Naive thymus-derived CD4-positive, alpha-beta T cell (primary cell): Measurements from ENCODE around the gene POLRMT. TPM values are rescaled to one million over a fixed set of nuclear protein-coding genes. Genes with fewer than 3 reads are reported as not detected.
"Not testable (repeated sequence)": the region's sequence is repeated elsewhere in the genome, so short reads cannot be mapped to it uniquely, and the experiment has no call there.

Source experiments
- ATAC-seq: fragments of 150-1000 bp; cut with Tn5 transposase; 2 replicates; pipeline ENCODE4 v1.10.0; 2021; ENCODE audit warnings: mild to moderate bottlenecking, moderate library complexity
- CTCF ChIA-PET: fragments of 350-600 bp; sonication (Branson Sonifier 250); formaldehyde crosslinking; loops from one replicate; lab custom pipeline; 2021; ENCODE audit warnings: antibody characterized with exemption; lab: Charles Lee
- POLR2A ChIA-PET: fragments of 350-600 bp; sonication (Branson Sonifier 250); formaldehyde crosslinking; loops from one replicate; lab custom pipeline; 2021; ENCODE audit warnings: antibody characterized with exemption, inconsistent platforms; lab: Charles Lee
- DNase-seq, 9 donors: peaks; one replicate each; pipeline versions ENCODE4 v3.0.0 to v3.0.0-alpha.2; 2020 to 2022; ENCODE audit warnings: mixed read lengths in 1 of 9
- H3K27ac ChIP-seq: one replicate; pipeline ENCODE4 v1.7.0; 2013; ENCODE audit warnings: mild to moderate bottlenecking, low read depth, low read length, moderate library complexity
- H3K27me3 ChIP-seq, 2 donors: one replicate each; pipeline ENCODE4 v1.7.0; 2013; ENCODE audit warnings: low read length in 2 of 2, mild to moderate bottlenecking in 2 of 2, moderate library complexity in 2 of 2; ENCODE audit not compliant: control insufficient read depth in 2 of 2, insufficient read depth in 2 of 2
- H3K36me3 ChIP-seq, 3 experiments: 1 replicate in 2 of 3; 2 replicates in 1 of 3; pipeline ENCODE4 v1.7.0; 2013; ENCODE audit warnings: low read length in 3 of 3, mild to moderate bottlenecking in 3 of 3, moderate library complexity in 1 of 3; ENCODE audit not compliant: insufficient read depth in 3 of 3, control insufficient read depth in 2 of 3
- H3K4me1 ChIP-seq, 2 donors: one replicate each; pipeline ENCODE4 v1.7.0; 2013; ENCODE audit warnings: low read length in 2 of 2, mild to moderate bottlenecking in 2 of 2, moderate library complexity in 1 of 2; ENCODE audit not compliant: control insufficient read depth in 2 of 2, insufficient read depth in 2 of 2
- H3K4me3 ChIP-seq: 2 replicates; pipeline ENCODE4 v1.7.0; 2013; ENCODE audit warnings: mild to moderate bottlenecking, low read length
- H3K9me3 ChIP-seq, 3 experiments: 1 replicate in 2 of 3; 2 replicates in 1 of 3; pipeline ENCODE4 v1.7.0; 2013; ENCODE audit warnings: low read length in 3 of 3; ENCODE audit not compliant: control insufficient read depth in 2 of 3
- H3K27ac Mint-ChIP-seq, 9 donors: one replicate each; pipeline ENCODE4 v1.8.0; 2020 to 2022; ENCODE audit warnings: mixed read lengths in 9 of 9, mild to moderate bottlenecking in 8 of 9, moderate library complexity in 5 of 9, inconsistent platforms in 2 of 9
- H3K27me3 Mint-ChIP-seq, 5 donors: one replicate each; pipeline ENCODE4 v1.8.0; 2021 to 2022; ENCODE audit warnings: mixed read lengths in 5 of 5, mild to moderate bottlenecking in 1 of 5
- H3K36me3 Mint-ChIP-seq, 5 donors: one replicate each; pipeline ENCODE4 v1.8.0; 2020 to 2022; ENCODE audit warnings: mixed read lengths in 5 of 5, mild to moderate bottlenecking in 3 of 5, inconsistent platforms in 1 of 5
- H3K4me1 Mint-ChIP-seq, 7 donors: one replicate each; pipeline ENCODE4 v1.8.0; 2020 to 2022; ENCODE audit warnings: mixed read lengths in 7 of 7, mild to moderate bottlenecking in 3 of 7, inconsistent platforms in 1 of 7
- H3K4me3 Mint-ChIP-seq, 10 donors: one replicate each; pipeline ENCODE4 v1.8.0; 2020 to 2022; ENCODE audit warnings: mild to moderate bottlenecking in 10 of 10, mixed read lengths in 10 of 10, moderate library complexity in 6 of 10, inconsistent platforms in 2 of 10
- H3K9me3 Mint-ChIP-seq, 11 donors: one replicate each; pipeline ENCODE4 v1.8.0; 2020 to 2022; ENCODE audit warnings: mixed read lengths in 11 of 11, mild to moderate bottlenecking in 4 of 11, inconsistent platforms in 1 of 11, moderate library complexity in 1 of 11
- intact Hi-C, 2 donors: fragments of 100-400 bp; cut with micrococcal nuclease; formaldehyde crosslinking; loops; one replicate each; pipeline ENCODE4 v1.15.1; 2023
- polyA plus RNA-seq, 2 donors: library from polyadenylated mRNA; unstranded; fragments of 300-500 nt; fragmentation: Illumina TruSeq; gene quantifications; one replicate each; pipeline ENCODE4 v1.2.3, GENCODE V29; 2021
- total RNA-seq, 6 experiments: library from RNA in 5 of 6; stranded (reverse) in 5 of 6; gene quantifications; 1 replicate in 5 of 6; 2 replicates in 1 of 6; pipeline ENCODE4 v1.2.3 and lab custom pipeline; 2021 to 2026

The POLRMT gene
- total and polyA plus RNA-seq, 7 experiments from 2014 or later: 37.4 to 105 (median 67.9) TPM

DNA sequence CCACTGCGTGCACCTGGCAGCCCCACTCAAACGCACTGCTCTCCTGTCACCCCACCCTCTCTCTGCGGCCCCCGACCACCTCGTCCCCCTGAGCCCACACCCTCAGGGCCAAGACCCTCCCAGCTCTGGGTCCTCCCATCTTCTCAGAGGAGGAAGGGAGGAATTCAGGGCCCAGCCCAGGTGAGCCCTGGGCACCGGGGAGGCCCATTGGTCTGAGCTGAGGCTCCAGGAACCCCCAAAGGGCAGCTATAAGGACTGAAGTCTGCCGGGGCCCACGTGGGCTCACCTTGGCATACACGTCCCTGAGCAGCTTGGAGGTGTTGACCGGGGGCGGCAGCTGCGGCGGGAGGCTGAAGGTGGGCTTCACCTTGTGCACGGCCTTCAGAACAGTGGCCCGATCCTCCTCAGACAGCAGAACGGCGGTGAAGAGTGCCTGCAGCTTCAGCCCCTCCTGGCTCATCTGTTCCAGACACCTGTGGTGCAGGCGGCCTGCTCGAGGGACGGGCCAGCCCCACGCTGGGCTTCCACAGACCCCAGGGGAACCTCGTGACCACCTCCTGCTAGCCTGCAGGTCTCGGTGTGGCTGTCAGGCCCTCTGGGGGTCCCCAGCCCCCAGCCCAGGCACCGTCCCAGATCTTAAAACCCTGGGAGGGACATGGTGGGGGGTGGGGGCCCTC is 8.8 kb downstream of the POLRMT start:
- DNase-seq: no peak
- Histone ChIP-seq H3K9me3 (no peaks in the 10 kb centered on the region), H3K27me3 (no peaks in the 10 kb centered on the region), H3K36me3 (peaks cover 0 to 78% (median 6%) of the 10 kb centered on the region in 3 experiments), H3K4me3 (no peak overlapping the region), H3K27ac (no peak overlapping the region), H3K4me1 (no peaks in the 10 kb centered on the region)
- Mint-ChIP-seq H3K4me3 (no peak overlapping the region), H3K36me3 (peaks cover 4 to 30% (median 11%) of the 10 kb centered on the region in 5 donors), H3K4me1 (peaks cover 5 to 19% (median 8%) of the 10 kb centered on the region in 7 donors), H3K27ac (no peak overlapping the region), H3K27me3 (no peaks in the 10 kb centered on the region), H3K9me3 (no peaks in the 10 kb centered on the region)
- POLR2A ChIA-PET: no interaction called here
- intact Hi-C loops: no loop called here
- CTCF ChIA-PET: no interaction called here
- ATAC-seq: no peak

DNA sequence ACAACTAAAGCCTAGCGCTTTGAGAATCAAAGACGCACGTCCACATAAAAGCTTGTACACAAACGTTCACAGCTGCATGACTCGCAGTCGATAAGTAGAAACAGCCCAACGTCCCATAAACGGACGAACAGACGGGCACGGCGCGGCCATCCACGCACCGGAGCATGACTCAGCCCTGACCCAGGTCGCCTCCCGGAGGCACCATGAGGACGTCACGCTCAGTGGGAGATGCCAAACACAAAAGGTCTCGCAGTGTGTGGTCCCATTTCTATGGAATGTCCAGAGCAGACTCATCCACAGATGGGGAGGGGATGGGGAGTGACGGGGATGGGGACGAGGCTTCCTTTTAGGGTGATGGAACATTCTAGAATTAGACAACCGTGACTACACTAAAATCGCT is 9.4 kb downstream of the POLRMT start:
- intact Hi-C loops: no loop called here
- ChIA-PET CTCF (no interaction called here), POLR2A (no interaction called here)
- Mint-ChIP-seq H3K9me3 (no peaks in the 10 kb centered on the region), H3K4me3 (no peak overlapping the region), H3K36me3 (peaks cover 5 to 28% (median 9%) of the 10 kb centered on the region in 5 donors), H3K27ac (no peak overlapping the region), H3K27me3 (no peaks in the 10 kb centered on the region), H3K4me1 (peaks cover 3 to 15% (median 6%) of the 10 kb centered on the region in 7 donors)
- Histone ChIP-seq H3K36me3 (peaks cover 0 to 79% (median 3%) of the 10 kb centered on the region in 3 experiments), H3K4me3 (no peak overlapping the region), H3K4me1 (no peaks in the 10 kb centered on the region), H3K9me3 (no peaks in the 10 kb centered on the region), H3K27me3 (no peaks in the 10 kb centered on the region), H3K27ac (no peak overlapping the region)
- no peak for DNase-seq
- no peak for ATAC-seq

GRCh38 chr19:623175-623916 is 10.0 kb downstream of the POLRMT start:
- ATAC-seq (no peak), DNase-seq (no peak)
- POLR2A ChIA-PET: no interaction called here
- Histone ChIP-seq H3K27me3 (no peaks in the 10 kb centered on the region), H3K4me3 (no peak overlapping the region), H3K36me3 (peaks cover 0 to 79% (median 0%) of the 10 kb centered on the region in 3 experiments), H3K4me1 (no peaks in the 10 kb centered on the region), H3K27ac (no peak overlapping the region), H3K9me3 (no peaks in the 10 kb centered on the region)
- Mint-ChIP-seq H3K27ac (no peak overlapping the region), H3K4me1 (peaks cover 0 to 9% (median 5%) of the 10 kb centered on the region in 7 donors), H3K4me3 (no peak overlapping the region), H3K36me3 (peaks cover 4 to 27% (median 11%) of the 10 kb centered on the region in 5 donors), H3K9me3 (no peaks in the 10 kb centered on the region), H3K27me3 (no peaks in the 10 kb centered on the region)
- CTCF ChIA-PET: no interaction called here
- intact Hi-C loops: no loop called here

DNA sequence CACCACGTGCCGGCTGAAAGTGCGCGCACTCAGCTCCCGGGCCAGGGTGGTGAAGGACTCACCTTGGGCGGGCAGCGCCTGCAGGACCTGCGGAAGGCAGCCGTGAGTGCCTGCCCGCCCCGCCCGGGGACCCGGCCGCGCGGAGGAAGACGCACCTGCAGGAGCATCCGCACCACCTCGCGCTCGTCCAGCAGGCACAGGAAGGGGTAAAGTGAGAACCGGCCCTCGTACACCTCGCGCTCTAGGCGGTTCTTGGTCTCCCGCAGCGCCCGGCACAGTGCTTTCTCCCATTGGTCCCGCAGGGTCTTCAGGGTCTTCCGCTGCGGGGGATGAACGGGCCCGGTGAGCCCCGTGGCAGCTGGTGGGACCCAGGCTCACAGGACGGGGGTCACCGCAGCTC is 10.7 kb downstream of the POLRMT start:
- Mint-ChIP-seq H3K4me1 (peaks cover 0 to 7% (median 4%) of the 10 kb centered on the region in 7 donors), H3K27ac (no peak overlapping the region), H3K4me3 (no peak overlapping the region), H3K9me3 (no peaks in the 10 kb centered on the region), H3K27me3 (no peaks in the 10 kb centered on the region), H3K36me3 (peaks cover 4 to 24% (median 8%) of the 10 kb centered on the region in 5 donors)
- H3K4me3 ChIP-seq: no peak overlapping the region
- H3K27me3 ChIP-seq: no peaks in the 10 kb centered on the region
- ChIA-PET POLR2A (interaction anchor here (1.2 kb wide), 1 partner anchor 11 kb away, joined by 6 read pairs; no protein-coding TSS in a partner anchor), CTCF (no interaction called here)
- ATAC-seq: no peak
- no peaks in the 10 kb centered on the region for H3K4me1 ChIP-seq
- DNase-seq: no peak
- intact Hi-C loops: no loop called here
- H3K9me3 ChIP-seq: no peaks in the 10 kb centered on the region
- no peak overlapping the region for H3K27ac ChIP-seq
- peaks cover 0 to 79% (median 0%) of the 10 kb centered on the region in 3 experiments for H3K36me3 ChIP-seq

- ATAC-seq: no peak
- no peaks in the 10 kb centered on the region for H3K27me3 Mint-ChIP-seq
- intact Hi-C loops: no loop called here
- Histone ChIP-seq H3K27ac (no peak overlapping the region), H3K9me3 (no peaks in the 10 kb centered on the region), H3K36me3 (peaks cover 0 to 82% (median 0%) of the 10 kb centered on the region in 3 experiments), H3K27me3 (no peaks in the 10 kb centered on the region), H3K4me1 (no peaks in the 10 kb centered on the region), H3K4me3 (no peak overlapping the region)
- no peaks in the 10 kb centered on the region for H3K9me3 Mint-ChIP-seq
- CTCF ChIA-PET: no interaction called here
- no peak overlapping the region for H3K4me3 Mint-ChIP-seq
- peaks cover 0 to 5% (median 4%) of the 10 kb centered on the region in 7 donors for H3K4me1 Mint-ChIP-seq
- H3K36me3 Mint-ChIP-seq: peaks cover 2 to 24% (median 8%) of the 10 kb centered on the region in 5 donors
- POLR2A ChIA-PET: interaction anchor here (1.2 kb wide), 1 partner anchor 10 kb away, joined by 6 read pairs; no protein-coding TSS in a partner anchor
- DNase-seq: no peak
- no peak overlapping the region for H3K27ac Mint-ChIP-seq
Observed at GRCh38 chr19:621819-622218, 11.5 kb downstream of the POLRMT start.

DNA sequence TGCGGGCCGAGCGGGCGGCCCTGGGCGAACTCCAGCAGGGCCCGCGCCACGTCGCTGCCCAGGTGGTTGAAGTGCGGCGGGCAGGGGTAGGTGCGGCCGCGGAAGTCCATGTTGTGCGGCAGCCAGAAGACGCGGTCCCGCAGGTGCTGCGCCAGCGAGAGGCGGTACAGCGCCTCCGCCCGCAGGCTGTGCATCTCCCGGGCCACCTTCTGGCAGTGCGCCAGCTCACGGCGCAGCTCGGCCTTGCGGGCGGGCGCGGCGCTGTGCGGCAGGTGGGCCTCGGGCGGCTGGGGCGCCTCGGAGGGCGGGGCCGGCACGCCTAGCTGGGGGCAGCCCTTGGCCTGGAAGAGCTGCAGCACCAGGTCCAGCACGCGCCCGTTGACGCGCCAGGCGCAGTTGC is 12.1 kb downstream of the POLRMT start:
- H3K4me1 ChIP-seq, H3K9me3 Mint-ChIP-seq, H3K27me3 Mint-ChIP-seq, intact Hi-C loops, CTCF ChIA-PET, POLR2A ChIA-PET, H3K4me3 ChIP-seq, H3K4me1 Mint-ChIP-seq, H3K27ac Mint-ChIP-seq, H3K9me3 ChIP-seq, H3K27me3 ChIP-seq, H3K27ac ChIP-seq, H3K4me3 Mint-ChIP-seq, ATAC-seq, DNase-seq: not testable (repeated sequence)
- peaks cover 0 to 24% (median 8%) of the 10 kb centered on the region in 5 donors for H3K36me3 Mint-ChIP-seq
- H3K36me3 ChIP-seq: peaks cover 0 to 82% (median 0%) of the 10 kb centered on the region in 3 experiments
